Measurements from ENCODE around the gene FRS2. TPM values are rescaled to one million over a fixed set of nuclear protein-coding genes. Genes with fewer than 3 reads are reported as not detected.
A peak's percentile ranks its signal among the peaks of the same experiment; 100 is the strongest.

FRS2 gene
- total and polyA plus RNA-seq, 2 of the 4 experiments (the other 2 are of a cell fraction): 12.4 to 58.3 TPM

- no peak overlapping the region for H2BK120ac ChIP-seq (ENCODE audit: low read depth, low read length)
- no peak overlapping the region for H3K14ac ChIP-seq (replicated peaks; ENCODE audit: low read depth, low read length)
- H3K9ac ChIP-seq (ENCODE audit: low read depth, low read length): no peak overlapping the region
- no peak overlapping the region for H2AFZ ChIP-seq (replicated peaks; ENCODE audit: low read length, poor library complexity)
- in situ Hi-C loops (cut with MboI; ENCODE audit: low sequenced_read_pairs) (no loop called here), dilution Hi-C loops (cut with HindIII; ENCODE audit: low sequenced_read_pairs, unreplicated experiment) (no loop called here), intact Hi-C loops (cut with micrococcal nuclease) (no loop called here)
- no peak overlapping the region for H3K23ac ChIP-seq (ENCODE audit: low read depth, low read length)
- peaks cover under 1% of the 10 kb centered on the region; the same call in 1 of the 2 replicates for H3K9me3 ChIP-seq (ENCODE audit: control insufficient read depth, insufficient read depth, low read length)
- H3K4me1 ChIP-seq (ENCODE audit: control insufficient read depth, insufficient read depth, low read length): peaks cover 10% of the 10 kb centered on the region
- no peak overlapping the region for H4K8ac ChIP-seq (ENCODE audit: low read depth in 2 of 2, low read length in 2 of 2)
- no peak overlapping the region for H2BK15ac ChIP-seq (ENCODE audit: low read depth, low read length)
- no peak overlapping the region for H2AK9ac ChIP-seq (replicated peaks; ENCODE audit: low read depth, low read length, poor library complexity)
- peaks cover 4% of the 10 kb centered on the region for H3K36me3 ChIP-seq (ENCODE audit: control insufficient read depth, insufficient read depth, low read length)
- ChIA-PET POLR2A (ENCODE audit: unreplicated experiment) (no interaction called here), CTCF (interaction anchor here (0.5 to 1.0 kb wide), 3 partner anchors 12 to 435 kb away, joined by 3 to 4 read pairs (median 3); no protein-coding TSS in a partner anchor)
- no peak overlapping the region for H2BK5ac ChIP-seq (ENCODE audit: low read depth, low read length, poor library complexity, severe bottlenecking)
- H4K91ac ChIP-seq (ENCODE audit: insufficient read depth, low read depth, low read length): no peak overlapping the region
- no peak for TF ChIP-seq MAZ (IDR thresholded peaks at IDR 0.05; ENCODE audit: borderline replicate concordance, low read depth, low read length)
- no peak for TF ChIP-seq CTCF (conservative IDR thresholded peaks at IDR 0.05; ENCODE audit: low read depth, low read length)
- no peak for TF ChIP-seq BHLHE40 (IDR thresholded peaks at IDR 0.05; ENCODE audit: low read depth, low read length)
- no peak for TF ChIP-seq RFX5 (IDR thresholded peaks at IDR 0.05; ENCODE audit: low read depth, low read length)
- no peak for TF ChIP-seq RCOR1 (IDR thresholded peaks at IDR 0.05; ENCODE audit: insufficient replicate concordance, low read length)
- TF ChIP-seq POLR2A (IDR thresholded peaks at IDR 0.05; ENCODE audit: low read depth, low read length): no peak
- TF ChIP-seq NFE2L2 (IDR thresholded peaks at IDR 0.05; ENCODE audit: low read depth, low read length): no peak
- TF ChIP-seq FOS (IDR thresholded peaks at IDR 0.05; ENCODE audit: low read depth, low read length): no peak
- no peak for TF ChIP-seq MAFK (IDR thresholded peaks at IDR 0.05; ENCODE audit: low read depth, low read length)
- no peak for TF ChIP-seq SMC3 (IDR thresholded peaks at IDR 0.05; ENCODE audit: low read depth, low read length)
- no peak for TF ChIP-seq USF2 (IDR thresholded peaks at IDR 0.05; ENCODE audit: low read depth, low read length)
- TF ChIP-seq MXI1 (IDR thresholded peaks at IDR 0.05; ENCODE audit: borderline replicate concordance, low read depth, low read length): no peak
- H4K20me1 ChIP-seq (ENCODE audit: insufficient read depth, low read length): peaks cover 55% of the 10 kb centered on the region
- DNase-seq (no peak), ATAC-seq (ENCODE audit: low read depth) (peak; percentile 35)
- BruUV-seq (replicated peaks): no TSS peak
- H3K4me2 ChIP-seq (ENCODE audit: low read depth, low read length): no peak overlapping the region
- no peak overlapping the region for H3K18ac ChIP-seq (ENCODE audit: low read depth, low read length)
- H3K4ac ChIP-seq (ENCODE audit: low read depth, low read length): no peak overlapping the region
- H3K79me1 ChIP-seq (ENCODE audit: low read depth in 1 of 2, low read length in 2 of 2): peaks cover 18 to 70% of the 10 kb centered on the region in 2 experiments
- WGBS, 2 experiments (ENCODE audit: extremely low coverage in 2 of 2, insufficient read length in 1 of 2): no CpG with 5 or more reads among the region's 2 CpGs
- no peak overlapping the region for H3K56ac ChIP-seq (ENCODE audit: extremely low read depth, insufficient read depth, low read length)
- H2AK5ac ChIP-seq (ENCODE audit: low read depth, low read length): no peak overlapping the region
- H2BK20ac ChIP-seq (ENCODE audit: low read depth, low read length): no peak overlapping the region
- H3K27ac ChIP-seq (ENCODE audit: insufficient read depth, low read length): no peak overlapping the region
- H3K27me3 ChIP-seq (ENCODE audit: control insufficient read depth, insufficient read depth, low read length): no peaks in the 10 kb centered on the region
- H3K4me3 ChIP-seq (ENCODE audit: insufficient read depth, low read depth, low read length): no peak overlapping the region
- H4K5ac ChIP-seq (ENCODE audit: low read depth, low read length): no peak overlapping the region
- peaks cover 7% of the 10 kb centered on the region for H3K9me1 ChIP-seq (ENCODE audit: insufficient read depth, low read length)
Observed at GRCh38 chr12:69492739-69493138, 22.6 kb downstream of the FRS2 start.
